GM12878 (cell line): ENCODE data around the gene NR6A1. TPM values are rescaled to one million over a fixed set of nuclear protein-coding genes. Genes with fewer than 3 reads are reported as not detected.

ENCODE experiments used
- ATAC-seq: fragments of 200-7000 bp; cut with Tn5 transposase; 3 replicates; pipeline ENCODE4 v1.9.1; 2020; ENCODE audit warnings: mild to moderate bottlenecking, moderate library complexity
- BruUV-seq: library from RNA; stranded (reverse); fragments of 400-500 nt; replicated peaks from 2 replicates; lab custom pipeline; 2021; lab: Mats Ljungman, UMichigan
- CTCF ChIA-PET: fragments of 300-600 bp; sonication (Branson Sonifier 250); formaldehyde crosslinking; extraction: SDS; loops from one replicate; lab custom pipeline; 2021; ENCODE audit warnings: inconsistent platforms; lab: Yijun Ruan, JAX
- POLR2A ChIA-PET: fragments of 350-600 bp; formaldehyde crosslinking; extraction: SDS; loops from one replicate; lab custom pipeline; 2021; ENCODE audit warnings: inconsistent platforms; lab: Charles Lee
- RAD21 ChIA-PET: fragments of 300-600 bp; sonication (Branson Sonifier 250); formaldehyde crosslinking; loops from one replicate; lab custom pipeline; 2023; ENCODE audit warnings: antibody characterized with exemption; ENCODE audit not compliant: unreplicated experiment; lab: Charles Lee
- SMC1A ChIA-PET: fragments of 300-600 bp; sonication (Branson Sonifier 250); formaldehyde crosslinking; loops from one replicate; lab custom pipeline; 2023; ENCODE audit not compliant: unreplicated experiment, uncharacterized antibody; lab: Charles Lee
- DNase-seq: peaks from one replicate; pipeline ENCODE4 v3.0.0-alpha.2; 2011; ENCODE audit warnings: low read depth, low spot score
- FAIRE-seq: peaks from 3 replicates; lab custom pipeline; 2011; peaks lifted over from hg19 to GRCh38; lab: Jason Lieb, UNC
- H2AFZ ChIP-seq: 2 replicates; pipeline ENCODE4 v1.6.0; 2011; ENCODE audit warnings: low read depth, low read length, control low read depth; ENCODE audit not compliant: control insufficient read depth
- H3K27ac ChIP-seq: 2 replicates; pipeline ENCODE4 v1.5.1; 2011; ENCODE audit warnings: control low read depth; ENCODE audit not compliant: control insufficient read depth, insufficient read depth
- H3K27me3 ChIP-seq, 2 experiments: replicated peaks in 1 of 2; 2 replicates each; pipeline versions ENCODE4 v1.6.0 to v1.6.1; 2011; ENCODE audit warnings: low read length in 1 of 2; ENCODE audit not compliant: control insufficient read depth in 2 of 2, insufficient read depth in 2 of 2
- H3K36me3 ChIP-seq, 2 experiments: 2 replicates each; pipeline ENCODE4 v1.5.1; 2011; ENCODE audit warnings: low read length in 1 of 2; ENCODE audit not compliant: control insufficient read depth in 2 of 2, insufficient read depth in 2 of 2
- H3K4me1 ChIP-seq: 2 replicates; pipeline ENCODE4 v1.6.1; 2011; ENCODE audit warnings: mild to moderate bottlenecking, low read length, moderate library complexity, mixed read lengths; ENCODE audit not compliant: control insufficient read depth, insufficient read depth
- H3K4me2 ChIP-seq: 2 replicates; pipeline ENCODE4 v1.6.0; 2011; ENCODE audit warnings: control low read depth; ENCODE audit not compliant: control insufficient read depth, insufficient read depth
- H3K4me3 ChIP-seq: fragments of 200-600 bp; sonication (generic); 2 replicates; pipeline ENCODE4 v1.5.1; 2016
- H3K79me2 ChIP-seq: 2 replicates; pipeline ENCODE4 v1.6.0; 2011; ENCODE audit warnings: low read length; ENCODE audit not compliant: control insufficient read depth, insufficient read depth
- H3K9ac ChIP-seq: 2 replicates; pipeline ENCODE4 v1.8.0; 2011; ENCODE audit warnings: low read length, control low read depth, mixed read lengths; ENCODE audit not compliant: control insufficient read depth, insufficient read depth
- H3K9me3 ChIP-seq: replicated peaks from 3 replicates; pipeline ENCODE4 v1.5.1; 2011; ENCODE audit warnings: mild to moderate bottlenecking, low read length; ENCODE audit not compliant: control insufficient read depth, insufficient read depth
- H4K20me1 ChIP-seq: 2 replicates; pipeline ENCODE4 v1.6.0; 2011; ENCODE audit not compliant: control insufficient read depth, insufficient read depth
- CHD2 ChIP-seq: IDR thresholded peaks from 2 replicates; pipeline ENCODE4 v1.6.1; 2011; ENCODE audit warnings: low read depth, low read length, improper control_type of control experiment, borderline replicate concordance
- CREB1 ChIP-seq: IDR thresholded peaks from 2 replicates; pipeline ENCODE4 v1.6.1; 2012; ENCODE audit warnings: low read depth, mild to moderate bottlenecking, inconsistent platforms
- ETV6 ChIP-seq, 2 experiments: fragments of 450-650 bp in 1 of 2; IDR thresholded peaks in 1 of 2; conservative IDR thresholded peaks in 1 of 2; 2 replicates each; pipeline ENCODE4 v1.6.1; 2014; ENCODE audit warnings: antibody characterized with exemption in 1 of 2, borderline replicate concordance in 1 of 2, low read depth in 1 of 2, mild to moderate bottlenecking in 1 of 2, moderate library complexity in 1 of 2
- HDAC2 ChIP-seq: fragments of 200-600 bp; sonication (generic); IDR thresholded peaks from 2 replicates; pipeline ENCODE4 v1.6.1; 2017
- HDAC6 ChIP-seq: fragments of 200-600 bp; sonication (generic); IDR thresholded peaks from one replicate; pipeline ENCODE4 v1.8.0; 2017; ENCODE audit warnings: antibody characterized with exemption; ENCODE audit not compliant: unreplicated experiment
- IRF4 ChIP-seq: IDR thresholded peaks from 2 replicates; pipeline ENCODE4 v1.6.1; 2011; ENCODE audit warnings: low read depth, low read length
- JUND ChIP-seq: IDR thresholded peaks from 2 replicates; pipeline ENCODE4 v1.6.1; 2012; ENCODE audit warnings: low read depth, mild to moderate bottlenecking, low read length, improper control_type of control experiment, moderate library complexity
- KLF5 ChIP-seq: fragments of 450-650 bp; IDR thresholded peaks from 2 replicates; pipeline ENCODE4 v1.6.1; 2014; ENCODE audit warnings: mild to moderate bottlenecking; ENCODE audit not compliant: partially characterized antibody
- NFXL1 ChIP-seq: fragments of 450-650 bp; IDR thresholded peaks from 2 replicates; pipeline ENCODE4 v1.6.1; 2017; ENCODE audit warnings: antibody characterized with exemption, mild to moderate bottlenecking, borderline replicate concordance
- PBX3 ChIP-seq: IDR thresholded peaks from 2 replicates; pipeline ENCODE4 v1.6.1; 2011; ENCODE audit warnings: mild to moderate bottlenecking, low read depth, low read length, moderate library complexity; ENCODE audit not compliant: insufficient replicate concordance
- POLR2A ChIP-seq: IDR thresholded peaks from 2 replicates; pipeline ENCODE4 v1.6.1; 2011; ENCODE audit warnings: low read depth, mild to moderate bottlenecking, low read length
- SMARCA5 ChIP-seq: fragments of 450-650 bp; IDR thresholded peaks from 2 replicates; pipeline ENCODE4 v1.6.1; 2017; ENCODE audit warnings: mild to moderate bottlenecking
- SUPT20H ChIP-seq: IDR thresholded peaks from 2 replicates; pipeline ENCODE4 v1.6.1; 2011; ENCODE audit warnings: low read depth, mild to moderate bottlenecking, low read length, moderate library complexity, borderline replicate concordance; ENCODE audit not compliant: control insufficient read depth
- TBL1XR1 ChIP-seq: IDR thresholded peaks from 2 replicates; pipeline ENCODE4 v1.6.1; 2012; ENCODE audit warnings: low read depth, low read length, improper control_type of control experiment
- WRNIP1 ChIP-seq: IDR thresholded peaks from 2 replicates; pipeline ENCODE4 v1.6.1; 2011; ENCODE audit warnings: low read depth, low read length, improper control_type of control experiment, borderline replicate concordance
- ZBED1 ChIP-seq: IDR thresholded peaks from 2 replicates; pipeline ENCODE4 v1.6.1; 2016; ENCODE audit warnings: borderline replicate concordance
- WGBS: methylation state at CpG from one replicate; pipeline ENCODE4 v1.1.6; 2016; ENCODE audit warnings: low lambda C conversion rate; ENCODE audit not compliant: insufficient replicate concordance, insufficient coverage; ENCODE audit errors: missing lambda C conversion rate; 5-methylcytosine and 5-hydroxymethylcytosine counted together
- in situ Hi-C: fragments of 300-500 bp; cut with MboI; formaldehyde crosslinking; loops from 9 replicates; pipeline ENCODE4 v1.14.3; 2018; ENCODE audit warnings: mixed read lengths
- intact Hi-C: fragments of 100-400 bp; cut with micrococcal nuclease; formaldehyde crosslinking; loops from one replicate; pipeline ENCODE4 v1.14.2; 2022; ENCODE audit not compliant: unreplicated experiment
- polyA plus RNA-seq, 11 experiments: library from polyadenylated mRNA; depleted of rRNA in 4 of 11; unstranded in 6 of 11; stranded (reverse) in 5 of 11; fragments of >200 nt; fragmentation: Nextera tagmentation in 4 of 11; fragmentation: Illumina TruSeq in 1 of 11; extraction: Ambion mirVana in 4 of 11; extraction: Trizol in 1 of 11; gene quantifications; 1 replicate in 1 of 11; 2 replicates in 10 of 11; pipeline versions ENCODE4 v1.2.1 to v1.2.3, GENCODE V29; 2011 to 2016; ENCODE audit warnings: inconsistent platforms in 2 of 11, missing spikeins in 2 of 11, low read depth in 1 of 11
- total RNA-seq, 4 experiments: library from RNA; depleted of rRNA in 3 of 4; stranded (reverse); fragments of >200 nt in 3 of 4; fragmentation: Illumina TruSeq in 1 of 4; extraction: Trizol in 1 of 4; gene quantifications; 2 replicates each; pipeline versions ENCODE4 v1.2.1 to v1.2.3, GENCODE V29; 2013 to 2021
- TF ChIP-seq, protein P1 (sequence below): IDR thresholded peaks from 2 replicates; pipeline ENCODE4 v1.6.1; 2012; ENCODE audit warnings: low read length, inconsistent platforms
- TF ChIP-seq, protein P2 (sequence below): IDR thresholded peaks from 2 replicates; pipeline ENCODE4 v1.6.1; 2011; ENCODE audit warnings: borderline replicate concordance, low read depth, mild to moderate bottlenecking, moderate library complexity, mixed read lengths, low read length; ENCODE audit not compliant: insufficient read depth; ENCODE audit errors: extremely low read length
- TF ChIP-seq, protein P3 (sequence below): fragments of 150-350 bp; IDR thresholded peaks from 2 replicates; pipeline ENCODE4 v1.6.1; 2016; ENCODE audit warnings: low read depth, low read length

The NR6A1 gene
- total and polyA plus RNA-seq, 10 of the 15 experiments (the other 5 are each of a cell fraction or from before 2014, with no cell fraction given), result 1.2 to 9.2 (median 4.6) TPM

DNA sequence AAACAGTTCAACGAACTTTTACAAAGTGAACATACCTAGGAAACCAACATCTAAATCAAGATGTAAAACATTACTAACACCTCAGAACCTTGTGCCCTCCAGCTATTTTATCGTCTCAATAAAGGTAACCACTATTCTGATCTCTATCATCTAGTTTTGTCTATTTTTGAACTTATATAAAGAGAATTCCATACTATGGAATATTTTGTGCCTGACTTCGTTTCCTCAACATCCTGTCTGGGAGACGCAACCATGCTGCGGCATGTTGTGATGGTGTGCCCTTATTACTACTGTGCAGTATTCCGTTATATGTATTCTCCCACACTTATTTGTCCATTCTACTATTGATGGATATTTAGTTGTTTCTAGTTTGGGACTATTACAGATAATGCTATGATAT, 99.2 kb downstream of the NR6A1 start:
- no peaks in the 10 kb centered on the region; the same call in 2 of the 3 replicates for H3K9me3 ChIP-seq
- H3K27me3 ChIP-seq, result no peaks in the 10 kb centered on the region
- DNase-seq, result no peak
- TF ChIP-seq TBL1XR1 (no peak), SMARCA5 (no peak), HDAC2 (no peak), ETV6 (conservative IDR thresholded peaks at IDR 0.05 in 1 of 2, IDR thresholded peaks at IDR 0.05 in 1 of 2; ENCODE audit: borderline replicate concordance in 1 of 2, low read depth in 1 of 2) (no peak), NFXL1 (no peak), PBX3 (no peak), HDAC6 (no peak), POLR2A (no peak), JUND (no peak), IRF4 (no peak), ZBED1 (no peak), KLF5 (no peak), CREB1 (no peak), SUPT20H (no peak), WRNIP1 (no peak), CHD2 (no peak)
- TF ChIP-seq, protein P1, sequence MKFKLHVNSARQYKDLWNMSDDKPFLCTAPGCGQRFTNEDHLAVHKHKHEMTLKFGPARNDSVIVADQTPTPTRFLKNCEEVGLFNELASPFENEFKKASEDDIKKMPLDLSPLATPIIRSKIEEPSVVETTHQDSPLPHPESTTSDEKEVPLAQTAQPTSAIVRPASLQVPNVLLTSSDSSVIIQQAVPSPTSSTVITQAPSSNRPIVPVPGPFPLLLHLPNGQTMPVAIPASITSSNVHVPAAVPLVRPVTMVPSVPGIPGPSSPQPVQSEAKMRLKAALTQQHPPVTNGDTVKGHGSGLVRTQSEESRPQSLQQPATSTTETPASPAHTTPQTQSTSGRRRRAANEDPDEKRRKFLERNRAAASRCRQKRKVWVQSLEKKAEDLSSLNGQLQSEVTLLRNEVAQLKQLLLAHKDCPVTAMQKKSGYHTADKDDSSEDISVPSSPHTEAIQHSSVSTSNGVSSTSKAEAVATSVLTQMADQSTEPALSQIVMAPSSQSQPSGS, result no peak
- TF ChIP-seq, protein P2, sequence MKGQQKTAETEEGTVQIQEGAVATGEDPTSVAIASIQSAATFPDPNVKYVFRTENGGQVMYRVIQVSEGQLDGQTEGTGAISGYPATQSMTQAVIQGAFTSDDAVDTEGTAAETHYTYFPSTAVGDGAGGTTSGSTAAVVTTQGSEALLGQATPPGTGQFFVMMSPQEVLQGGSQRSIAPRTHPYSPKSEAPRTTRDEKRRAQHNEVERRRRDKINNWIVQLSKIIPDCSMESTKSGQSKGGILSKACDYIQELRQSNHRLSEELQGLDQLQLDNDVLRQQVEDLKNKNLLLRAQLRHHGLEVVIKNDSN, result no peak
- TF ChIP-seq, protein P3, sequence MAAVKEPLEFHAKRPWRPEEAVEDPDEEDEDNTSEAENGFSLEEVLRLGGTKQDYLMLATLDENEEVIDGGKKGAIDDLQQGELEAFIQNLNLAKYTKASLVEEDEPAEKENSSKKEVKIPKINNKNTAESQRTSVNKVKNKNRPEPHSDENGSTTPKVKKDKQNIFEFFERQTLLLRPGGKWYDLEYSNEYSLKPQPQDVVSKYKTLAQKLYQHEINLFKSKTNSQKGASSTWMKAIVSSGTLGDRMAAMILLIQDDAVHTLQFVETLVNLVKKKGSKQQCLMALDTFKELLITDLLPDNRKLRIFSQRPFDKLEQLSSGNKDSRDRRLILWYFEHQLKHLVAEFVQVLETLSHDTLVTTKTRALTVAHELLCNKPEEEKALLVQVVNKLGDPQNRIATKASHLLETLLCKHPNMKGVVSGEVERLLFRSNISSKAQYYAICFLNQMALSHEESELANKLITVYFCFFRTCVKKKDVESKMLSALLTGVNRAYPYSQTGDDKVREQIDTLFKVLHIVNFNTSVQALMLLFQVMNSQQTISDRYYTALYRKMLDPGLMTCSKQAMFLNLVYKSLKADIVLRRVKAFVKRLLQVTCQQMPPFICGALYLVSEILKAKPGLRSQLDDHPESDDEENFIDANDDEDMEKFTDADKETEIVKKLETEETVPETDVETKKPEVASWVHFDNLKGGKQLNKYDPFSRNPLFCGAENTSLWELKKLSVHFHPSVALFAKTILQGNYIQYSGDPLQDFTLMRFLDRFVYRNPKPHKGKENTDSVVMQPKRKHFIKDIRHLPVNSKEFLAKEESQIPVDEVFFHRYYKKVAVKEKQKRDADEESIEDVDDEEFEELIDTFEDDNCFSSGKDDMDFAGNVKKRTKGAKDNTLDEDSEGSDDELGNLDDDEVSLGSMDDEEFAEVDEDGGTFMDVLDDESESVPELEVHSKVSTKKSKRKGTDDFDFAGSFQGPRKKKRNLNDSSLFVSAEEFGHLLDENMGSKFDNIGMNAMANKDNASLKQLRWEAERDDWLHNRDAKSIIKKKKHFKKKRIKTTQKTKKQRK, result no peak
- TF ChIP-seq, all 136 proteins: peak for 0
- Histone ChIP-seq H4K20me1 (no peaks in the 10 kb centered on the region), H3K4me1 (peaks cover 5% of the 10 kb centered on the region; the same call in 1 of the 2 replicates), H3K27ac (no peak overlapping the region), H3K4me3 (no peak overlapping the region), H2AFZ (no peak overlapping the region), H3K36me3 (peaks cover 0 to 5% of the 10 kb centered on the region in 2 experiments; a peak in 2 of 4 replicates), H3K4me2 (no peak overlapping the region), H3K79me2 (peaks cover 25% of the 10 kb centered on the region), H3K9ac (no peak overlapping the region)
- SMC1A ChIA-PET, result interaction anchor here (0.6 to 1.4 kb wide), 5 partner anchors 9 to 54 kb away, joined by 3 to 5 read pairs (median 3); no protein-coding TSS in a partner anchor
- POLR2A ChIA-PET, result no interaction called here
- RAD21 ChIA-PET, result no interaction called here
- CTCF ChIA-PET, result interaction anchor here (1.1 kb wide), 1 partner anchor 14 kb away, joined by 3 read pairs; no protein-coding TSS in a partner anchor
- in situ Hi-C loops, result no loop called here
- intact Hi-C loops, result no loop called here
- WGBS, result 80% methylated on average over 6 of the region's 6 CpGs
- BruUV-seq, result no TSS peak
- ATAC-seq (no peak), FAIRE-seq (no peak)
